ENCODE data around the gene NCKAP5. TPM values are rescaled to one million over a fixed set of nuclear protein-coding genes. Genes with fewer than 3 reads are reported as not detected.

Gene NCKAP5
- total and polyA plus RNA-seq, 7 donors: 0.03 to 1.2 (median 0.22) TPM

- TF ChIP-seq CTCF (IDR thresholded peaks at IDR 0.05): no peak
- intact Hi-C loops (cut with DNase I): no loop called here
Observed at GRCh38 chr2:133486771-133487191, 81.5 kb downstream of the NCKAP5 start.

GRCh38 chr2:133485868-133486267, 82.4 kb downstream of the NCKAP5 start:
- intact Hi-C loops (cut with DNase I): no loop called here
- Histone ChIP-seq H3K9me3 (no peaks in the 10 kb centered on the region), H3K27me3 (ENCODE audit: insufficient read depth in 3 of 3, low read length in 2 of 3) (no peaks in the 10 kb centered on the region), H3K36me3 (ENCODE audit: insufficient read depth in 1 of 2, low read depth in 1 of 2) (no peaks in the 10 kb centered on the region), H3K4me3 (no peak overlapping the region), H3K27ac (no peak overlapping the region), H3K4me1 (no peaks in the 10 kb centered on the region)
- 64 to 90% (median 64%) methylated on average over 3 of the region's 3 CpGs for WGBS, 3 donors
- TF ChIP-seq CTCF (IDR thresholded peaks at IDR 0.05): no peak
- ATAC-seq (no peak), DNase-seq (no peak)

More at GRCh38 chr2:133486771-133487191, 81.5 kb downstream of the NCKAP5 start:
- Histone ChIP-seq H3K9me3 (no peaks in the 10 kb centered on the region), H3K36me3 (ENCODE audit: insufficient read depth in 1 of 2, low read depth in 1 of 2) (no peaks in the 10 kb centered on the region), H3K4me3 (no peak overlapping the region), H3K27ac (no peak overlapping the region), H3K27me3 (ENCODE audit: insufficient read depth in 3 of 3, low read length in 2 of 3) (no peaks in the 10 kb centered on the region), H3K4me1 (no peaks in the 10 kb centered on the region)
- DNase-seq (no peak), ATAC-seq (no peak)
- 3 to 9% (median 7%) methylated on average over 5 of the region's 5 CpGs for WGBS, 3 donors

GRCh38 chr2:133484784-133485183, 83.5 kb downstream of the NCKAP5 start:
- Histone ChIP-seq H3K4me3 (no peak overlapping the region), H3K27me3 (ENCODE audit: insufficient read depth in 3 of 3, low read length in 2 of 3) (no peaks in the 10 kb centered on the region), H3K4me1 (no peaks in the 10 kb centered on the region), H3K27ac (no peak overlapping the region), H3K9me3 (no peaks in the 10 kb centered on the region), H3K36me3 (ENCODE audit: insufficient read depth in 1 of 2, low read depth in 1 of 2) (no peaks in the 10 kb centered on the region)
- WGBS, 3 donors: 70 to 81% (median 73%) methylated on average over 3 of the region's 3 CpGs
- no peak for DNase-seq
- intact Hi-C loops (cut with DNase I): no loop called here
- ATAC-seq: no peak
- TF ChIP-seq CTCF (IDR thresholded peaks at IDR 0.05): no peak

GRCh38 chr2:133484106-133484505, 84.2 kb downstream of the NCKAP5 start:
- Histone ChIP-seq H3K27me3 (ENCODE audit: insufficient read depth in 3 of 3, low read length in 2 of 3) (no peaks in the 10 kb centered on the region), H3K4me3 (no peak overlapping the region), H3K27ac (no peak overlapping the region), H3K9me3 (no peaks in the 10 kb centered on the region), H3K36me3 (ENCODE audit: insufficient read depth in 1 of 2, low read depth in 1 of 2) (no peaks in the 10 kb centered on the region), H3K4me1 (no peaks in the 10 kb centered on the region)
- ATAC-seq (no peak), DNase-seq (no peak)
- 36 to 53% (median 48%) methylated on average over 3 of the region's 3 CpGs for WGBS, 3 donors
- TF ChIP-seq CTCF (IDR thresholded peaks at IDR 0.05): no peak
- intact Hi-C loops (cut with DNase I): no loop called here

- H3K27ac ChIP-seq: no peak overlapping the region
- H3K9me3 ChIP-seq: no peaks in the 10 kb centered on the region
- H3K36me3 ChIP-seq (ENCODE audit: insufficient read depth in 1 of 2, low read depth in 1 of 2): no peaks in the 10 kb centered on the region
- no peaks in the 10 kb centered on the region for H3K4me1 ChIP-seq
- H3K4me3 ChIP-seq: no peak overlapping the region
- TF ChIP-seq CTCF (IDR thresholded peaks at IDR 0.05): no peak
- DNase-seq (no peak), ATAC-seq (no peak)
- intact Hi-C loops (cut with DNase I): no loop called here
- no peaks in the 10 kb centered on the region for H3K27me3 ChIP-seq (ENCODE audit: insufficient read depth in 3 of 3, low read length in 2 of 3)
Observed at GRCh38 chr2:133483181-133483580, 85.1 kb downstream of the NCKAP5 start.
